Measurements from ENCODE around the gene CRELD2. TPM values are rescaled to one million over a fixed set of nuclear protein-coding genes. Genes with fewer than 3 reads are reported as not detected.

CRELD2 gene
- total and polyA plus RNA-seq, 2 of the 4 experiments (the other 2 are of a cell fraction) = 36.2 to 70.7 TPM

GRCh38 chr22:49921508-49922278, 3.3 kb downstream of the CRELD2 start:
- H4K20me1 ChIP-seq (ENCODE audit: insufficient read depth, low read length) = no peaks in the 10 kb centered on the region; the same call in 1 of the 2 replicates
- H3K4me1 ChIP-seq (ENCODE audit: control insufficient read depth, insufficient read depth, low read length) = peaks cover 18% of the 10 kb centered on the region
- 90% methylated on average over 26 of the region's 35 CpGs; no CpG with 5 or more reads in 1 of the 2 experiments for WGBS, 2 experiments (ENCODE audit: extremely low coverage in 2 of 2, insufficient read length in 1 of 2)
- no peaks in the 10 kb centered on the region for H3K27me3 ChIP-seq (ENCODE audit: control insufficient read depth, insufficient read depth, low read length)
- no peak overlapping the region for H3K23ac ChIP-seq (ENCODE audit: low read depth, low read length)
- peaks cover 26 to 36% of the 10 kb centered on the region in 2 experiments for H3K79me1 ChIP-seq (ENCODE audit: low read depth in 1 of 2, low read length in 2 of 2)
- peaks cover 23% of the 10 kb centered on the region for H3K36me3 ChIP-seq (ENCODE audit: control insufficient read depth, insufficient read depth, low read length)
- ChIA-PET CTCF (no interaction called here), POLR2A (ENCODE audit: unreplicated experiment) (interaction anchor here (0.6 kb wide), 1 partner anchor 138 kb away, joined by 6 read pairs; no protein-coding TSS in a partner anchor)
- intact Hi-C loops (cut with micrococcal nuclease) (no loop called here), in situ Hi-C loops (cut with MboI; ENCODE audit: low sequenced_read_pairs) (loop anchor here (25.0 kb wide), 1 partner anchor 109 kb away; no protein-coding TSS in a partner anchor), dilution Hi-C loops (cut with HindIII; ENCODE audit: low sequenced_read_pairs, unreplicated experiment) (no loop called here)
- no peak overlapping the region for H2BK5ac ChIP-seq (ENCODE audit: low read depth, low read length, poor library complexity, severe bottlenecking)
- no peak overlapping the region for H3K56ac ChIP-seq (ENCODE audit: extremely low read depth, insufficient read depth, low read length)
- DNase-seq = no peak
- H3K9me3 ChIP-seq (ENCODE audit: control insufficient read depth, insufficient read depth, low read length) = no peaks in the 10 kb centered on the region
- H3K9ac ChIP-seq (ENCODE audit: low read depth, low read length) = no peak overlapping the region
- no peak overlapping the region for H3K4ac ChIP-seq (ENCODE audit: low read depth, low read length)
- no peak overlapping the region for H3K4me3 ChIP-seq (ENCODE audit: insufficient read depth, low read depth, low read length)
- no peak overlapping the region for H3K4me2 ChIP-seq (ENCODE audit: low read depth, low read length)
- no peak overlapping the region for H2BK20ac ChIP-seq (ENCODE audit: low read depth, low read length)
- H2BK120ac ChIP-seq (ENCODE audit: low read depth, low read length) = no peak overlapping the region
- no peak overlapping the region for H3K14ac ChIP-seq (replicated peaks; ENCODE audit: low read depth, low read length)
- H2AFZ ChIP-seq (replicated peaks; ENCODE audit: low read length, poor library complexity) = no peak overlapping the region
- no peak overlapping the region for H4K8ac ChIP-seq (ENCODE audit: low read depth in 2 of 2, low read length in 2 of 2)
- H4K5ac ChIP-seq (ENCODE audit: low read depth, low read length) = no peak overlapping the region
- no peak overlapping the region for H3K18ac ChIP-seq (ENCODE audit: low read depth, low read length)
- no peak overlapping the region for H2AK5ac ChIP-seq (ENCODE audit: low read depth, low read length)
- H2AK9ac ChIP-seq (replicated peaks; ENCODE audit: low read depth, low read length, poor library complexity) = no peak overlapping the region
- no peak overlapping the region for H4K91ac ChIP-seq (ENCODE audit: insufficient read depth, low read depth, low read length)
- no peak overlapping the region for H3K27ac ChIP-seq (ENCODE audit: insufficient read depth, low read length)
- no TSS peak for BruUV-seq (replicated peaks)
- no peak for ATAC-seq (ENCODE audit: low read depth)
- no peak overlapping the region for H2BK15ac ChIP-seq (ENCODE audit: low read depth, low read length)
- H3K9me1 ChIP-seq (ENCODE audit: insufficient read depth, low read length) = peaks cover 4% of the 10 kb centered on the region; the same call in 1 of the 2 replicates
- TF ChIP-seq RCOR1 (IDR thresholded peaks at IDR 0.05; ENCODE audit: insufficient replicate concordance, low read length) (no peak), CHD1 (IDR thresholded peaks at IDR 0.05; ENCODE audit: low read depth, low read length) (no peak), USF2 (IDR thresholded peaks at IDR 0.05; ENCODE audit: low read depth, low read length) (no peak), RFX5 (IDR thresholded peaks at IDR 0.05; ENCODE audit: low read depth, low read length) (no peak), MAFK (IDR thresholded peaks at IDR 0.05; ENCODE audit: low read depth, low read length) (no peak), RAD21 (IDR thresholded peaks at IDR 0.05; ENCODE audit: low read length) (no peak), NFE2L2 (IDR thresholded peaks at IDR 0.05; ENCODE audit: low read depth, low read length) (no peak), MXI1 (IDR thresholded peaks at IDR 0.05; ENCODE audit: borderline replicate concordance, low read depth, low read length) (no peak), ELK1 (IDR thresholded peaks at IDR 0.05; ENCODE audit: borderline replicate concordance, low read depth, low read length) (no peak), CTCF (conservative IDR thresholded peaks at IDR 0.05; ENCODE audit: low read depth, low read length) (no peak), BHLHE40 (IDR thresholded peaks at IDR 0.05; ENCODE audit: low read depth, low read length) (no peak), CEBPB (IDR thresholded peaks at IDR 0.05; ENCODE audit: low read depth, low read length) (no peak), FOS (IDR thresholded peaks at IDR 0.05; ENCODE audit: low read depth, low read length) (no peak), SMC3 (IDR thresholded peaks at IDR 0.05; ENCODE audit: low read depth, low read length) (no peak), POLR2A (IDR thresholded peaks at IDR 0.05; ENCODE audit: low read depth, low read length) (no peak)

All from IMR-90 (cell line).